ENCODE data around the gene SMARCC1.

SMARCC1 gene

DNA sequence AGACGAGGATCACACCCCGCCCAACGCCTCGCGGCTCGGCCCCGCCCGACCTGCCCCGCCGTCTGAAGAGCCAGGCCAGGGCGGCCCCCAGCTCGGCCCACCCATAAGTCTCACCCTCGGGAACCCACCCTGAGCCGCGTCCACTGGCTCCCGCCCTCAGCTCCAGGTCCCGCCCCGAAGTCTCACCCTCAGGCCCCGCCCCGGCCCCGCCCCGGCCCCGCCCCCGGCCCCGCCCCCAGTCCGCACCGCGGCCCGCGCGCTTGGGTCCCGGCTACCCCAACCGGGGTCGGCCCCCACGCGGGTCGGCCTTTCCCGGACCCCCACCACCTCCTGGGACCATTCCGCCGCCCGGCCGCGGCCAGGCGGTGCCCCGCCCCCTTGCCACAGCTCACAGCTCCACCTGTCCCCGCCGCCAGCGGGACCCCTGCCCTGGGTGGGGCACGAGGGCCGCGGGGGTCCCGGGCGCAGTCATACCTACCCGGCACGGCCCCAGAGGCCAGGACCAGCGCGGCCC lies 203.5 kb downstream of the SMARCC1 start (continued):
- TF ChIP-seq, protein P1, sequence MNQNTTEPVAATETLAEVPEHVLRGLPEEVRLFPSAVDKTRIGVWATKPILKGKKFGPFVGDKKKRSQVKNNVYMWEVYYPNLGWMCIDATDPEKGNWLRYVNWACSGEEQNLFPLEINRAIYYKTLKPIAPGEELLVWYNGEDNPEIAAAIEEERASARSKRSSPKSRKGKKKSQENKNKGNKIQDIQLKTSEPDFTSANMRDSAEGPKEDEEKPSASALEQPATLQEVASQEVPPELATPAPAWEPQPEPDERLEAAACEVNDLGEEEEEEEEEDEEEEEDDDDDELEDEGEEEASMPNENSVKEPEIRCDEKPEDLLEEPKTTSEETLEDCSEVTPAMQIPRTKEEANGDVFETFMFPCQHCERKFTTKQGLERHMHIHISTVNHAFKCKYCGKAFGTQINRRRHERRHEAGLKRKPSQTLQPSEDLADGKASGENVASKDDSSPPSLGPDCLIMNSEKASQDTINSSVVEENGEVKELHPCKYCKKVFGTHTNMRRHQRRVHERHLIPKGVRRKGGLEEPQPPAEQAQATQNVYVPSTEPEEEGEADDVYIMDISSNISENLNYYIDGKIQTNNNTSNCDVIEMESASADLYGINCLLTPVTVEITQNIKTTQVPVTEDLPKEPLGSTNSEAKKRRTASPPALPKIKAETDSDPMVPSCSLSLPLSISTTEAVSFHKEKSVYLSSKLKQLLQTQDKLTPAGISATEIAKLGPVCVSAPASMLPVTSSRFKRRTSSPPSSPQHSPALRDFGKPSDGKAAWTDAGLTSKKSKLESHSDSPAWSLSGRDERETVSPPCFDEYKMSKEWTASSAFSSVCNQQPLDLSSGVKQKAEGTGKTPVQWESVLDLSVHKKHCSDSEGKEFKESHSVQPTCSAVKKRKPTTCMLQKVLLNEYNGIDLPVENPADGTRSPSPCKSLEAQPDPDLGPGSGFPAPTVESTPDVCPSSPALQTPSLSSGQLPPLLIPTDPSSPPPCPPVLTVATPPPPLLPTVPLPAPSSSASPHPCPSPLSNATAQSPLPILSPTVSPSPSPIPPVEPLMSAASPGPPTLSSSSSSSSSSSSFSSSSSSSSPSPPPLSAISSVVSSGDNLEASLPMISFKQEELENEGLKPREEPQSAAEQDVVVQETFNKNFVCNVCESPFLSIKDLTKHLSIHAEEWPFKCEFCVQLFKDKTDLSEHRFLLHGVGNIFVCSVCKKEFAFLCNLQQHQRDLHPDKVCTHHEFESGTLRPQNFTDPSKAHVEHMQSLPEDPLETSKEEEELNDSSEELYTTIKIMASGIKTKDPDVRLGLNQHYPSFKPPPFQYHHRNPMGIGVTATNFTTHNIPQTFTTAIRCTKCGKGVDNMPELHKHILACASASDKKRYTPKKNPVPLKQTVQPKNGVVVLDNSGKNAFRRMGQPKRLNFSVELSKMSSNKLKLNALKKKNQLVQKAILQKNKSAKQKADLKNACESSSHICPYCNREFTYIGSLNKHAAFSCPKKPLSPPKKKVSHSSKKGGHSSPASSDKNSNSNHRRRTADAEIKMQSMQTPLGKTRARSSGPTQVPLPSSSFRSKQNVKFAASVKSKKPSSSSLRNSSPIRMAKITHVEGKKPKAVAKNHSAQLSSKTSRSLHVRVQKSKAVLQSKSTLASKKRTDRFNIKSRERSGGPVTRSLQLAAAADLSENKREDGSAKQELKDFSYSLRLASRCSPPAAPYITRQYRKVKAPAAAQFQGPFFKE (tag by site-specific recombination; IDR thresholded peaks at IDR 0.05; ENCODE audit: borderline replicate concordance) = no peak
- TF ChIP-seq ZNF76 (tag by site-specific recombination; IDR thresholded peaks at IDR 0.05; ENCODE audit: borderline replicate concordance, low read depth) = no peak
- TF ChIP-seq, protein P2, sequence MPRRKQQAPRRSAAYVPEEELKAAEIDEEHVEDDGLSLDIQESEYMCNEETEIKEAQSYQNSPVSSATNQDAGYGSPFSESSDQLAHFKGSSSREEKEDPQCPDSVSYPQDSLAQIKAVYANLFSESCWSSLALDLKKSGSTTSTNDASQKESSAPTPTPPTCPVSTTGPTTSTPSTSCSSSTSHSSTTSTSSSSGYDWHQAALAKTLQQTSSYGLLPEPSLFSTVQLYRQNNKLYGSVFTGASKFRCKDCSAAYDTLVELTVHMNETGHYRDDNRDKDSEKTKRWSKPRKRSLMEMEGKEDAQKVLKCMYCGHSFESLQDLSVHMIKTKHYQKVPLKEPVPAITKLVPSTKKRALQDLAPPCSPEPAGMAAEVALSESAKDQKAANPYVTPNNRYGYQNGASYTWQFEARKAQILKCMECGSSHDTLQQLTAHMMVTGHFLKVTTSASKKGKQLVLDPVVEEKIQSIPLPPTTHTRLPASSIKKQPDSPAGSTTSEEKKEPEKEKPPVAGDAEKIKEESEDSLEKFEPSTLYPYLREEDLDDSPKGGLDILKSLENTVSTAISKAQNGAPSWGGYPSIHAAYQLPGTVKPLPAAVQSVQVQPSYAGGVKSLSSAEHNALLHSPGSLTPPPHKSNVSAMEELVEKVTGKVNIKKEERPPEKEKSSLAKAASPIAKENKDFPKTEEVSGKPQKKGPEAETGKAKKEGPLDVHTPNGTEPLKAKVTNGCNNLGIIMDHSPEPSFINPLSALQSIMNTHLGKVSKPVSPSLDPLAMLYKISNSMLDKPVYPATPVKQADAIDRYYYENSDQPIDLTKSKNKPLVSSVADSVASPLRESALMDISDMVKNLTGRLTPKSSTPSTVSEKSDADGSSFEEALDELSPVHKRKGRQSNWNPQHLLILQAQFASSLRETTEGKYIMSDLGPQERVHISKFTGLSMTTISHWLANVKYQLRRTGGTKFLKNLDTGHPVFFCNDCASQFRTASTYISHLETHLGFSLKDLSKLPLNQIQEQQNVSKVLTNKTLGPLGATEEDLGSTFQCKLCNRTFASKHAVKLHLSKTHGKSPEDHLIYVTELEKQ (tag by site-specific recombination; IDR thresholded peaks at IDR 0.05; ENCODE audit: borderline replicate concordance) = no peak
- TF ChIP-seq, protein P3, sequence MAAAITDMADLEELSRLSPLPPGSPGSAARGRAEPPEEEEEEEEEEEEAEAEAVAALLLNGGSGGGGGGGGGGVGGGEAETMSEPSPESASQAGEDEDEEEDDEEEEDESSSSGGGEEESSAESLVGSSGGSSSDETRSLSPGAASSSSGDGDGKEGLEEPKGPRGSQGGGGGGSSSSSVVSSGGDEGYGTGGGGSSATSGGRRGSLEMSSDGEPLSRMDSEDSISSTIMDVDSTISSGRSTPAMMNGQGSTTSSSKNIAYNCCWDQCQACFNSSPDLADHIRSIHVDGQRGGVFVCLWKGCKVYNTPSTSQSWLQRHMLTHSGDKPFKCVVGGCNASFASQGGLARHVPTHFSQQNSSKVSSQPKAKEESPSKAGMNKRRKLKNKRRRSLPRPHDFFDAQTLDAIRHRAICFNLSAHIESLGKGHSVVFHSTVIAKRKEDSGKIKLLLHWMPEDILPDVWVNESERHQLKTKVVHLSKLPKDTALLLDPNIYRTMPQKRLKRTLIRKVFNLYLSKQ (tag by site-specific recombination; IDR thresholded peaks at IDR 0.05; ENCODE audit: borderline replicate concordance) = no peak
- no peak for TF ChIP-seq SP7 (tag by site-specific recombination; IDR thresholded peaks at IDR 0.05)
- TF ChIP-seq ZNF311 (tag by site-specific recombination; IDR thresholded peaks at IDR 0.05; ENCODE audit: borderline replicate concordance) = no peak
- no peak for TF ChIP-seq ZNF202 (tag by site-specific recombination; IDR thresholded peaks at IDR 0.05; ENCODE audit: borderline replicate concordance)
- TF ChIP-seq ZBTB8A (tag by site-specific recombination; IDR thresholded peaks at IDR 0.05) = no peak
- no peak for TF ChIP-seq ZNF560 (tag by site-specific recombination; IDR thresholded peaks at IDR 0.05; ENCODE audit: borderline replicate concordance)
- TF ChIP-seq ZNF707 (tag by site-specific recombination; IDR thresholded peaks at IDR 0.05) = no peak
- TF ChIP-seq ZFP69B (tag by site-specific recombination; IDR thresholded peaks at IDR 0.05) = no peak
- no peak for TF ChIP-seq SP3 (tag by site-specific recombination; IDR thresholded peaks at IDR 0.05)

DNA sequence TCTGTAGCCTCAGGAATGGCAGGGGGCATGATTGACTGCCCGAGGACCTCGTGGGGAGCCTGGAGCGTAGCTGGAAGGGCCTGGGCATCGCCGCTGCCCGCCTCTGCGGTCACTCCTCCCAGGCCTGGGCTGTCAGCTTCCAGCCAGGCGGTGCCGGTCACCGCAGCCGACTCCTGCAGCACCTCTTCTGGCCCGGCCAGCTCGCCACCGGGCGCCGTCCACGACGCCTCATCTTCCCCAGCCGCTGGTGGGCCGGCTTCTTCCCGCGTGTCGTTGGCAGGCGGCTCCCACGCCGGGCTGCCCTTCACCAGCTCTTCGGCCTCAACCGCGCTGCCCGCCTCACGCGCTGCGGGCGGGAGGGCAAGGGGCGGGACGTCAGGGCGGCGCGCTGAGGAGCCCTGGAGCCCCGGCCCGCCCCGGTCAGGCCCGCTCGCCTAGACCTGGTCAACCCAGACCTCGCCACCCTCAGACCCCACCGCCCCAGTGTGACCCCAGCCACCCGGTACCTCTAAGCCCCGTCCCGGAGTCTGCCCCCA lies 204.0 kb downstream of the SMARCC1 start:
- Histone ChIP-seq H3K9me3 (ENCODE audit: control insufficient read depth, insufficient read depth, low read depth, low read length) (no peaks in the 10 kb centered on the region), H3K36me3 (ENCODE audit: control insufficient read depth in 2 of 2, insufficient read depth in 1 of 2, low read length in 2 of 2) (no peaks in the 10 kb centered on the region), H3K4me1 (ENCODE audit: control insufficient read depth, insufficient read depth, low read length) (no peaks in the 10 kb centered on the region), H3K27ac (ENCODE audit: extremely low read depth, low read depth, low read length) (no peak overlapping the region), H3K4me3 (ENCODE audit: low read depth, low read length) (peak overlapping the region; percentile 31)
- ChIA-PET POLR2A (no interaction called here), CTCF (interaction anchor here (0.6 kb wide), 1 partner anchor 26 kb away, joined by 3 read pairs; no protein-coding TSS in a partner anchor)
- TF ChIP-seq, protein P4, sequence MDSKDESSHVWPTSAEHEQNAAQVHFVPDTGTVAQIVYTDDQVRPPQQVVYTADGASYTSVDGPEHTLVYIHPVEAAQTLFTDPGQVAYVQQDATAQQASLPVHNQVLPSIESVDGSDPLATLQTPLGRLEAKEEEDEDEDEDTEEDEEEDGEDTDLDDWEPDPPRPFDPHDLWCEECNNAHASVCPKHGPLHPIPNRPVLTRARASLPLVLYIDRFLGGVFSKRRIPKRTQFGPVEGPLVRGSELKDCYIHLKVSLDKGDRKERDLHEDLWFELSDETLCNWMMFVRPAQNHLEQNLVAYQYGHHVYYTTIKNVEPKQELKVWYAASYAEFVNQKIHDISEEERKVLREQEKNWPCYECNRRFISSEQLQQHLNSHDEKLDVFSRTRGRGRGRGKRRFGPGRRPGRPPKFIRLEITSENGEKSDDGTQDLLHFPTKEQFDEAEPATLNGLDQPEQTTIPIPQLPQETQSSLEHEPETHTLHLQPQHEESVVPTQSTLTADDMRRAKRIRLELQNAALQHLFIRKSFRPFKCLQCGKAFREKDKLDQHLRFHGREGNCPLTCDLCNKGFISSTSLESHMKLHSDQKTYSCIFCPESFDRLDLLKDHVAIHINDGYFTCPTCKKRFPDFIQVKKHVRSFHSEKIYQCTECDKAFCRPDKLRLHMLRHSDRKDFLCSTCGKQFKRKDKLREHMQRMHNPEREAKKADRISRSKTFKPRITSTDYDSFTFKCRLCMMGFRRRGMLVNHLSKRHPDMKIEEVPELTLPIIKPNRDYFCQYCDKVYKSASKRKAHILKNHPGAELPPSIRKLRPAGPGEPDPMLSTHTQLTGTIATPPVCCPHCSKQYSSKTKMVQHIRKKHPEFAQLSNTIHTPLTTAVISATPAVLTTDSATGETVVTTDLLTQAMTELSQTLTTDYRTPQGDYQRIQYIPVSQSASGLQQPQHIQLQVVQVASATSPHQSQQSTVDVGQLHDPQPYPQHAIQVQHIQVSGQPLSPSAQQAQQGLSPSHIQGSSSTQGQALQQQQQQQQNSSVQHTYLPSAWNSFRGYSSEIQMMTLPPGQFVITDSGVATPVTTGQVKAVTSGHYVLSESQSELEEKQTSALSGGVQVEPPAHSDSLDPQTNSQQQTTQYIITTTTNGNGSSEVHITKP (tag by site-specific recombination; IDR thresholded peaks at IDR 0.05) = no peak
- no peak for TF ChIP-seq ZNF510 (tag by site-specific recombination; IDR thresholded peaks at IDR 0.05; ENCODE audit: insufficient replicate concordance)
- TF ChIP-seq ZBTB21 (tag by site-specific recombination; IDR thresholded peaks at IDR 0.05) = no peak
- TF ChIP-seq ZNF707 (tag by site-specific recombination; IDR thresholded peaks at IDR 0.05) = no peak
- no peak for TF ChIP-seq ZBTB48 (tag by site-specific recombination; IDR thresholded peaks at IDR 0.05)
- TF ChIP-seq ZNF138 (tag by site-specific recombination; IDR thresholded peaks at IDR 0.05; ENCODE audit: borderline replicate concordance) = no peak
- no peak for TF ChIP-seq ZFP3 (tag by site-specific recombination; IDR thresholded peaks at IDR 0.05; ENCODE audit: low read depth)
- no peak for TF ChIP-seq ZBTB1 (tag by site-specific recombination; IDR thresholded peaks at IDR 0.05)
- TF ChIP-seq ZFHX2 (tag by site-specific recombination; conservative IDR thresholded peaks at IDR 0.05) = no peak
- no peak for TF ChIP-seq ZNF747 (tag by site-specific recombination; IDR thresholded peaks at IDR 0.05)
- no peak for TF ChIP-seq ZNF548 (tag by site-specific recombination; IDR thresholded peaks at IDR 0.05)
